Stimulated activated CD4-positive, alpha-beta T cell treated with anti-CD3 and anti-CD28 coated beads, TNF-alpha, amount 100 ng/mL, for 1 hour (primary cell): ENCODE data around the gene APOA1.

Source experiments
- DNase-seq, 3 donors: peaks; one replicate each; pipeline ENCODE4 v3.0.0-alpha.2; 2020; ENCODE audit warnings: low read depth in 3 of 3, low spot score in 1 of 3

APOA1 gene

DNA sequence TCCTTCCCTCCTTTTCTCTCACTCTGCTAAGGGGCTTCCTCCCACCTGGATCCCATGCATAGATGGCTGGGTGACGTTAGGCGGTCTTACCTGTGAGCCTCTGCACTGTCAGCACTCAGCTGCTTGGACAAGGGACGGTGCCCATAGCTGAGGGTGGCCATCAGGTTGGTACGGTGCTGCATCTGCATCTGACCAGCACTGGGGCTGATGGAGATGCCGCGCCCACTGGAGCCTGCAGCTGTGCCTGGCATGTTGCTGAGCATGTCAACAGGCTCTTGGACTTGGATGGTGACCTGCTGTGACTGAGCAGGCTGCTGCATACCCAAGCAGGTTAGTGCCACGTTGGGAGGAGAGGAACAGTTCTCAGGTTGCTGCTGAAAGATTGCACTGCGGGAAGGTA is 21.8 kb upstream of the APOA1 start:
- DNase-seq, result no peak

DNA sequence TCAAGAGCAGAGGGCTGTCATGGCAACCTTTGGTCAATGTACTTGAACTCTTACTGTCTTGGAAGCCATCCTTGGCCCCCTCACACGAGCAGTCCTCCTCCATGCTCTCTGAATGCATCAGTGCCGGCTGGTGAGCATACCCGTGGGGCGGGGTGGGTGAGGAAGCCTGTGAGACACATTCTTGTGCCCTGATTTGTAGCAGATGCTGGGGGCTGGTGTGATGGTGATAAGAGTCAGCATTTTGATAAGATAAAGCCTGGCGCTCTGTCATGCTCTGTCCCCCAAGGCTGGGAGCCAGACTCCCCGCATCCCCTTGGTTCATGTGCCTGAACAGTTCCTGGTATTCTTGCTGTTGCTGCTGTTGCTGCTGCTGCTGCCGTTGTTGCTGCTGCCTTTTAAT is 20.5 kb upstream of the APOA1 start:
- DNase-seq, result no peak

DNA sequence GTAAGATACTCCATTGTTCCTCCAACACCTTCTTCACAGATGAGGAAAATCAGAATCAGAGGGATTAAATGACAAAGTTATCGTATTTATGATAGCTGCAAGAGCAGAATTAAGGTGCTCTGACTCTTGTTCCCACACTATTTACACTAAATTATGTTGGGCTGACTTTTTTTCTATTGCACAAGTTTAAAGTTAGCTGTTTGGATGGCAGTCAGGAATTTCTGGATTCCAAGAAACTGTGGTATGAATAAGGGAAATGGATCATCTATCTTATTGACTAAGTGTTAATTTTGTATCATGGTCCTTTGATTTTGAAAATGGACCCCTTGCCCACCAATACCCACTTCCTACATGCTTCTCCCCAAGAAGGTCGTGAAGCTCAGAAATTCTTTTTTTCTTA is 19.9 kb upstream of the APOA1 start:
- DNase-seq, result no peak

DNA sequence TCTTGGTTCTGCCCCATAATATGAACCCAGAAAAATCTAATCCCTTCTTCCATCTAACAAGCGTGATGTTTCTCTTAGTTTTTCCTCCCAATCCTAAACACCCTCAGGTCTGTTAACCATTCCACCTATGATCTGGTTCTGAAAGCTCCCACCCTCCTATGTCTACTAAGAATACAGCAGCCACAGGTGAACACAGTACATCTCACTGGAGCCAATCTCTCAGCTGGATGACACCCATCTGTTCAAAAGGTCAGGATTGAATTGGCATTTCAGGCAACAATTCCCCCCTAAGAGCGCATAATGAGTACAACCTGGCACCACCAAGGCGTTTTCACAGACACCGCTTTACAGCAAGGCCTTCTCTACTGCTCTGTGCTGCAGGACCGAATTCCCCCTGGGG is 19.0 kb upstream of the APOA1 start:
- DNase-seq, result no peak

DNA sequence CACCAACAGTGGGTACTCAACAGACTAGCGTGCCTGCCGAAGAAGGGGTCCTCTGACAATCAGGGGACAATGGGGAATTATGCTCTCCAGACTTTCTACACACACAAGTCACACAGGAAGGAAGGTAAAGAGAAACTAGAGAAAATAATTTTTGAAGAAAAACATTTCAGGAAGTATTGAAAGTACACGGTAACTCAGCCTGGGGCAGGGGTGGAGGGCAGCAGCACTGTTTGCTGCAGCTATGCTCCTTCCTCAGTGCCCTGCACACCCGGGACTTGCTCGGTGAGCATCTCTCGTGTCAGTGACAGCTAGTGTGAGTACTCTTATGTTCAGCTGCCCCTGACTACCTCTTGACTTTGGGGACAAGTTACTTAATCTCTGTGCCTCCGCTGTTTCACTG is 18.0 kb upstream of the APOA1 start:
- no peak for DNase-seq

DNA sequence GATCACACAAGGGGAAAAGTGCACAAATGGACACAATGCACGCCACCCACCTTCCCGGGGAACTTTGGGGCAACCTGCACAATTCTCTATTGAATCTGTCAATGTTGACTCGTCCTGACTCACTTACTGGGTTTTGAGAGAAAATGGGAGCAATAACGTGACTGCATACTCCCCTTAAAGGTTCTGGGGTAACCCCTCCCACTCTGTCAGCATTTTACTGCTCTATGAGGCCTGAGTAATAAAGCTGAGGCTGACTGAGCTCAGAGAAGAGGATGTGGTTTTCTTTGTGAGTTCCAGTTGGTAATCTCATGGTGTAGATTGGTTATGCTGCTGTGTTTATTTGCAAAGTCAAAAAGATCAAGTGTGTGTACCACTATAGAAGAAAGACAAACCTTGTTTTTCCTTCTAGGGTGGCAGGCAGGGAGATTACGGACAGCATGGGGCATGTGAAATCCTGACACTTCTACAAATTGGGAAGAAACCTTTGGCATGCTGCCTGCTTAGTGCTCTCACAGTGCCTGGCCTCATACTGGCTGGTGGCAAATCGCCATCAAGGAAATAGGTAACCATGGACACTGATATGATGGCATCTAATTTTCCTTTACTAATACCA is 16.1 kb upstream of the APOA1 start:
- DNase-seq, result peak in 2 of 3 donors; percentile 31 to 38

DNA sequence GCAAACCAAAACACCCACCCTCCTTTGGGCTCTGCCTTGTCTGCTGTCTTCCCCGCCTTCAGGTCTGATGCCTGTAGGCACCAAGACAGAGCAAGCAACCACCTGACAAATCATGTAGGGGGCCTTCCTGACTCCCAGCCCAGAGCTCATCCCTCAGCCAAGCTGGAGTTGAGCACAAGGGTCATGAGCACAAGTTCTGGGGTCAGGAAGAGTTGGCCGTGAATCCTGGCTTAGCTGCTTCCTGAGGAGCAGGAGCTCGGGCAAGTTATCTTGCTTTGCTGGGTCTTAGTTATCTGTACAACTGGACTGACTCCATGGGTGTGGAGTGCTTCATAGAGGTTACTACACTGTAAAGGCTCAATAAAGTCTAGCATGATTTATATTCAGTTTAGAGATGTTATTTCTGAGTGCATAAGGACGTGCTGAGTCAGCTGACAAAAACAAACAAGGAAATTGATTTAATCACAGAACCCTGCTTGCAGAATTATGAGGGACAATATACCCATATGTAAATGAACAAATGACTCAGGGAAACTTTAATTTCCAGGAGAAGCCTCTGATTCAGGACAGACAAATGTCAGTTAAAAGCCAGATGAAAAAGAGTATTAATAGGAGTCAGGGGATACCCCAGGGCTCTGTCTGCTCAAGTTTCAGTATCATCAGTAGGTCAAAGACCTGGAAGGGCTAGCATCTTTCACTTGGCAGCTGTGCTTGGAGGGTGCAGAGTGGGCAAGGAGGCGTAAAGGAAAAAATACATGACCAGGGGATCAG is 15.0 kb upstream of the APOA1 start:
- DNase-seq, result no peak

DNA sequence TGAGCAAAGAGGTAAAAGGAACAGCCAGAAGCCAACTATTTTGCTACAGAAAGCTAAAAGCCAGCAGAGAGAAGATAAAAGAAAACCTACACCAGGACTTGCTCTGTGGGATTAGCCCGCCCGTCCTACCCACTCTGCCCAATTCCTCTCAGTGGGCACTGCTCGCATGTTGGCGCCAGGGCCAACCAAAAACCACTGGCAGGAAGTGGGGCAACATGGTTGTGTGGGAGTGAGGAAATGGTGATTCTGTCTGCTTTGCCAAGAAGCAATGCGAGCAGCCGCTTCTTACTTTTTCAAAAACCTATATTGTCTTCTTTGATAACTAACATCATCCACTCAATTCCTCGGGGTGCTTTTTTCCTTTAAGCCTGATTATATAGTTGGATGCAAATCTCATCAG is 14.2 kb upstream of the APOA1 start:
- DNase-seq, result no peak

DNA sequence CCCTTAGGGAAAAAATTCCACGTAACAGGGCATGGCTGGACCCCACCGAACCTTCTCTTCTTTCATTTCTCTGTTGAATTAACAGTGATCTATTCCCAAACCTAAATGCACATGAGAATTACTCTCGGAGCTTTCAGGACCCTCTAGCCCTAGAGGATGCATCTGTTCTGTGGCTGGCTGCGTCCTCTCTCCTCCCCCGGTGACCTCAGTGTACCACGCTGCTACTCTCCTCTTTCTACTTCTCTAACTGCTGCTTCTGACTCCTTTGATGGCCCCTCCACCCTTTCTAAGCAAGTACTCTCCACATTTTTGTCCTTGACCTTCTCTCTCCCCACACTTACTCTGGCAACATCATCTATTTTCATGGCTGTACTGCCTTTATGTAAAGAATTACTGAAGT is 12.1 kb upstream of the APOA1 start:
- DNase-seq, result no peak

DNA sequence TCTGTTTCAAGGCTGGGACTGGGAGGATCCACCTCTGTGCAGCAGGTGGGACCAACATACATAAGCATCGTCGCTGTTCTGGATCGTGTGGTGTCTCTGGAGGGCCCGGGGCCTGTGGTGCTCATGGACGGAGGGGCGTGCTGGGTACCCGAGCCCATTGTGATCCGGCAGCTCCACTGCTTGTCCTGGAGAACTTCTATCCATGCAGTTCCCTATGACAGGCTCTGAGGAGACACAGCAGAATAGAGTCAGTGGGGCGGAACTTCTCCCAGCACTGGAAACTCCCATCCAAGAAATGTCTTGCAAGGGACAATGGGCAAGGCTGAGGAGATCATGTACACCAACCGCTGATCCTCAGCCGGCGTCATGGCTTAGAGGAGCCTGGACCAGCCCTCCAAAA is 11.6 kb upstream of the APOA1 start:
- no peak for DNase-seq

DNA sequence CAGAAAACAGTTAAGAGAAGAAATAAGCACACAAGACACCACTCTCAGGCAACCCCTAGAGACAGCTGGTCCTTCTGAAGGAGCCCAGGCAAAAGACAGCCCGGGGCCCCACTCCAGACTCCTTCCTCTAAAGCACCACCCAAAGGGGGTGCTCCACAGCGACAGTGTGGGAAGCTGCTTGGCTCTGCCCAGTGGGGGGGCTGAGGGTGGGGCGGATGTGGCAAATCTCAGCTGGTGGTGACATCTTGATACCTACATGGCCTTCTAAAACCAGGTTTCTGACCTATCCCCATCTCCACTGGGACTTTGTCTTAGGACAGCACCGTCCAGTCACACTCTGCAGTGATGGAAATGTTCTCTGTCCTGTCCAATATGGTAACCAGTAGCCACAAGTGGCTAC is 10.2 kb upstream of the APOA1 start:
- no peak for DNase-seq

DNA sequence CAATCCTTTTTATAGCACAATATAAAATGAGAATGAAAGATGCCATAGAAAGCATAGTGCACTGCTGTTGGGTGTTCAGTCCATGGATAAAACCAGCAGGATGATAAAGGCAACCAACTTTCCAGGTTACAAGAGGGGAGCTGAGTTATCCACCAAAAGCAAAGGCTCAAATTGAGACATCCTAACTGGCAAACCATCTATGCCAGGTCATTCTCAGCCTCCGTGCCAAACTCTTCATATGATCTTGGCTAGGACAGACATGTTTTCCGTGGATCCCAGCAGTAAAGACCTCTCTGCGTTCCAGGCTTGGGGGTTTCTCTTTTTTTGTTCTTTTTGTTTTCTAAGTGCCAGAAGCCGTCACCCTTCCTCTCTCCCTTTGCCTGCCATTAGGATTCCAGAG is 7.3 kb upstream of the APOA1 start:
- DNase-seq, result no peak

DNA sequence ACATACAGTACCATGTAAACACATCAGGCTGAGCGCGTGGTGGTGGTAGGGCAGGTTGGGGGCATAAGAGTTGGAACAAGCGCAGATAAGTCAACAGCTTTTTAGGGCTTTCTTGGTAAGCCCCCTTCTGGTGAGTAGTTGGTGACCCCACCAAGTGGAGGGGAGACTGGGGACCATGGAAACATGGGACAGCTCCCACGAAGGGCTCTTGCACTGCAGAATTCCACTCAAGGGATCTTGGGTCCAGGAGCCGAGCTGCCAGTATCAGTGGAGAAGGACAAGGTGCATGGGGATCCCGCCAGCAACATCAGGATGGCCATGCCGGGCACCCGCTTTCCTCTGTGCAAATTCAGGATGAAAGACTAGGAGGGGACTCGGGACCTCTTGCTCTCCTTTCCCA is 6.2 kb upstream of the APOA1 start:
- no peak for DNase-seq

DNA sequence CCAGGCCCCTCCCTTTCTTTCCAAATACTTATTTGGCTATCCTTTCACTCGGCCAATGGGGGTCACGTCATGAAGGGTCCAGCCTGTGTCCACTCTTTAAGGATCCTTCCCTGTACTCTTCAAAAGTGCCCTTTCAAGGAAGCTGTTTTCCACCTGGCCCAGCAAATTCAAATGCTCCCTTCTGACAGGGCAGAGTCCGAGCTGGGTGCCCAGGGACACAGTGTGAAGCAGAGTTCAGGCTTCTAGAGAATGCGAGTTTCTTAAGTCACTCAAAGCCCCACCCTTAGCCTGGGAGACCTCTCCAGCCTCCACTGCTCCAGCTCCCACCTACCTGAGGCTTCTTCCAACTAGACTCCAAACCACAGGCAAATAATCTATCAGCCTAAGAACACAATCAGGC is 5.5 kb upstream of the APOA1 start:
- DNase-seq, result no peak

DNA sequence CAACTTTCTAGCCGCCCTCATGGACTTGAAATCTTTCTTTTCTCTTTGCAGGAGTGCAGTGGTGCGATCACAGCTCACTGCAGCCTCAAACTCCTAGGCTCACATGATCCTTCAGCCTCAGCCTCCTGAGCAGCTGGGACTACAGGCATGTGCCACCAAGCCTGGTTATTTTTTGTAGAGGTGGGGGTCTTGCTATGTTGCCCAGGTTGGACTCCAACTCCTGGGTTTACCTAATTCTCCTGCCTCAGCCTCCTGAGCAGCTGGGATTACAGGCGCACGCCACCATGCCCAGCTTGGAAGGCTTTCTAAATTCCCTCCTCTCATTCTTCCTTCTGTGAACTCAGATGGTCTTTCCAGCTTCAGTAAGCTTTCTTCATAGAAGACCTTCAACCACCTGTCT is 4.7 kb upstream of the APOA1 start:
- no peak for DNase-seq

DNA sequence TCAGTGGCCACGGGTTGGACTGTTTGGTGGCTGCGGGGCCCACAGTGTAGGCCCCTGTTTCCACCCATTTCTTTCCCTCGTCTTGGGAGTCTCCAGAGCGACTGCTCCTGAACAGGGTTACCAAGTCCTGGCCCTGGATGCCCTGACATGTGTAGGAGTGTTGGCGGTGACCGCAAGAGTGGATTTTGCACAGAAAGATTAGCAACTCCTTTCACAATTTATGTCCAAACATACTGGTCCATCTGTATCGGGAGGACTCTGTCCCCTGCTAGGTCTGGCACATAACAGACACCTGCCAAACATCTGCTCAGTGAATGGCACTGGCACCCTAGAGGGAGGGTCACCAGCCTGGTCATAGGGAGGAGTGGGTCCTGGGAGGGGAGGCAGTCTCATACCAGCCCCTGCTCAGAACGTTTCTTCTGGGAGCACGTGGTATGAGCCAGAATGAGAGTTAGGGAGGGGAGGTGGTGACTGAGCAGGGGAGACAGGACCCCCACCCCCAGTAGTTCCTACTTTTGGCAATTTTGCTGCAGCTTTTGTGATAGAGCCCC is 3.4 kb upstream of the APOA1 start:
- DNase-seq, result no peak

DNA sequence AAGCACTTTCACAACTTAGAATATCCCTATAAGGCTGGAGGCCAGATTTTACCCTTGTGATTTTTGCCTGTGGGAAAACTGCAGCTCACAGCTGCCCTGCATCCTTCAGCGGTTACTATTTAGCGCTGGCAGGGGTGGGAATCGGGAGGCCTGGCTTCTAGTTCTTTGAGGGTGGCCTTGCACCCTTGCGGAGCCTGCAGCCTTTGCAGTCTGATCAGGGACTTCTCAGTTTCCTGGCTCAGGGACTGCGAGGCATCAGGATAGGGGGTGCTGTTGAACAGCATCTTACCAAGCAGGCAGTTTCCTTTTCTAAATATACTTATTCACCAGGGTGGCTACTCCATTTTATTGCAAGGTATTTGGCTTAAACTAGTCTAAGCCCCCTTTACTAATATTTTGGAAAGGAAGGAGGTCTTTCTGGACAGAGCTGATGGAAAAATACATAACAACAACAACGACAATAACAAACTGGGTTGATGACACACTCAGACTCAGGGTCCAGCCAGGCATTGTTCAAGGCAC is 2.9 kb upstream of the APOA1 start:
- no peak for DNase-seq

DNA sequence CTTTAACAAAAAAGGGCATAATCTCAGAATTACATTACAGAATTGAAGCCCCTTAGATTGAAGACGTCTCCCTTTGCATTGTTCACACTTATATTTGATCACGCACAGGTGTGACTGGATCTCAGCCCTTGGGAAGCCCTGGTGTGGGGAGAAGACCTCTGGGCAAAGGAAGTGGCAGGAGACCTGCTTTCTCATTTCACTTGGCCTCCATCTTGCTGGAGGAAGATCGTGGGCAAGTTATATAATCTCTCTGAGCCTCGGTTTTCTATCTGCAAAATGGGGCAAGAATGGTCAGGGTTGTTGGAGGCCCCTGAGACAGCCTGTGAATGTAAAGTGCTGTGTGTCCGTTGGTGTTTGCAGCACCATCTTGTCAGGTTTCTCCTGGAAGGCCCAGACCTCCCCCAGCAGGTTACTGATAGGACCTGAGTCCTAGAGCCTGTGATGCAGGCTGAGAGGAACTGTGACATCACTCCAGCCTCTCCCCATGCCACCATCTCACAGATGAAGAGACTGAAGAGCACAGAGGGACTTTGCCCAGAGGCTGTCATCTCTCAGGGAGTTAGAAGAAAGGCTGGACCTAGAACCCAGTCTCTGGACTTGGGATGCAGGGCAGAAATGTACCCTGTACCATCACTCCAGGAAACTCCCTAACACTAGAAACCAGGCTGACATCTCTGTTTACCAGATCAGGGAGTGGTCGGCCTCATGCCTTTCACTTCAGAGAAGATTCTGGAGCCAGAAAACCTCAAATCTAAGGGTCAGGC is 1.1 kb upstream of the APOA1 start:
- no peak for DNase-seq

DNA sequence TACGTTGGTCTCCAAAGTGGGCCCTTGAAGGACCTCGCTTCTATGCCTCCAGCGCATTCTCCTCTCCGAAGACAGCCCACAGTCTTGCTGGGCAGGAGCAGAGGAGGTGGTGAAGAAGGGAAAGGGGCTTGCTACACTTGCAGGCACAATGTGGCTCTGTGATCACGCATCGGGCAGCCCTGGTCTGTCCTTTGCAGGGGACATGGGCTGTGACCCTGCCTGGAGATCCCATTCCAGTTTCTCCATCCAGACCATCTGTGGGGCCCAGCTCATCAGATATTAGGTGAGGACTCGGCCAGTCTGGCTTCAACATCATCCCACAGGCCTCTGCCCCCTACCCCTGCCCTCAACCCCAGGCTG is 810 bp downstream of the APOA1 start:
- no peak for DNase-seq

DNA sequence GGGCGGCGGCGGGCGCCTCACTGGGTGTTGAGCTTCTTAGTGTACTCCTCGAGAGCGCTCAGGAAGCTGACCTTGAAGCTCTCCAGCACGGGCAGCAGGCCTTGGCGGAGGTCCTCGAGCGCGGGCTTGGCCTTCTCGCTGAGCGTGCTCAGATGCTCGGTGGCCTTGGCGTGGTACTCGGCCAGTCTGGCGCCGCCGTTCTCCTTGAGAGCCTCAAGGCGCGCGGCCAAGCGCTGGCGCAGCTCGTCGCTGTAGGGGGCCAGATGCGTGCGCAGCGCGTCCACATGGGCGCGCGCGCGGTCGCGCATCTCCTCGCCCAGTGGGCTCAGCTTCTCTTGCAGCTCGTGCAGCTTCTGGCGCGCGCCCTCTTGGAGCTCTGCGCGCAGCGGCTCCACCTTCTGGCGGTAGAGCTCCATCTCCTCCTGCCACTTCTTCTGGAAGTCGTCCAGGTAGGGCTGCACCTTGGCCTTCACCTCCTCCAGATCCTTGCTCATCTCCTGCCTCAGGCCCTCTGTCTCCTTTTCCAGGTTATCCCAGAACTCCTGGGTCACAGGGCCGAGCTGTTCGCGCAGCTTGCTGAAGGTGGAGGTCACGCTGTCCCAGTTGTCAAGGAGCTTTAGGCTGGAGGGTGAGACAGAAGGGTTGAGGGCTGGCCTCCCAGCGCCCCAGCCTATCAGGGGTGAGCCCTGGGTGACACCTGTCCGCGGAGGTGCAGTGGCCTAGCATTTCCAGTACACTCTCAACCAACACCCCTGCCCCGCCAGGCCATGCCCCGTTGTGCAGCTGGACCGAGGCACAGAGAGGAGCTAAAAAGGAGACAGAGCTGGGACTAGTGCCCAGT is 1.4 kb downstream of the APOA1 start:
- peak; percentile 40 to 59 (median 57) for DNase-seq
